IMR-90 (cell line): ENCODE measurements around the gene ITM2B. TPM values are rescaled to one million over a fixed set of nuclear protein-coding genes. Genes with fewer than 3 reads are reported as not detected.

Source experiments
- ATAC-seq: fragments of 200-7000 bp; cut with Tn5 transposase; 2 replicates; pipeline ENCODE4 v1.9.1; 2020; ENCODE audit warnings: low read depth, mild to moderate bottlenecking, moderate library complexity
- BruUV-seq: library from RNA; stranded (reverse); fragments of 400-500 nt; replicated peaks from 2 replicates; lab custom pipeline; 2021; lab: Mats Ljungman, UMichigan
- CTCF ChIA-PET: fragments of 300-600 bp; formaldehyde crosslinking; extraction: SDS; loops from one replicate; lab custom pipeline; 2021; ENCODE audit warnings: antibody characterized with exemption; lab: Yijun Ruan, JAX
- POLR2A ChIA-PET: fragments of 300-600 bp; sonication (Branson Sonifier 250); formaldehyde crosslinking; loops from one replicate; lab custom pipeline; 2022; ENCODE audit warnings: antibody characterized with exemption; ENCODE audit not compliant: unreplicated experiment; lab: Charles Lee
- DNase-seq: peaks from one replicate; pipeline ENCODE4 v3.0.0; 2013
- H2AFZ ChIP-seq: replicated peaks from 2 replicates; pipeline ENCODE3; 2013; ENCODE audit warnings: low read length, mild to moderate bottlenecking; ENCODE audit not compliant: poor library complexity
- H2AK5ac ChIP-seq: 2 replicates; pipeline ENCODE4 v1.6.1; 2013; ENCODE audit warnings: low read depth, low read length, inconsistent platforms
- H2AK9ac ChIP-seq: replicated peaks from 2 replicates; pipeline ENCODE3; 2013; ENCODE audit warnings: mild to moderate bottlenecking, low read depth, low read length, moderate library complexity; ENCODE audit not compliant: poor library complexity
- H2BK120ac ChIP-seq: 2 replicates; pipeline ENCODE4 v1.6.1; 2013; ENCODE audit warnings: low read depth, low read length, inconsistent platforms
- H2BK15ac ChIP-seq: 3 replicates; pipeline ENCODE4 v1.6.1; 2013; ENCODE audit warnings: low read depth, low read length, inconsistent platforms
- H2BK20ac ChIP-seq: 2 replicates; pipeline ENCODE4 v1.6.1; 2013; ENCODE audit warnings: low read depth, mild to moderate bottlenecking, inconsistent platforms, low read length, moderate library complexity
- H2BK5ac ChIP-seq: 2 replicates; pipeline ENCODE4 v1.6.1; 2013; ENCODE audit warnings: mild to moderate bottlenecking, low read depth, low read length, inconsistent platforms; ENCODE audit not compliant: poor library complexity, severe bottlenecking
- H3K14ac ChIP-seq: replicated peaks from 2 replicates; pipeline ENCODE4 v1.6.1; 2013; ENCODE audit warnings: low read depth, low read length, inconsistent platforms
- H3K18ac ChIP-seq: 2 replicates; pipeline ENCODE4 v1.6.1; 2013; ENCODE audit warnings: low read depth, low read length, control low read depth
- H3K23ac ChIP-seq: 2 replicates; pipeline ENCODE4 v1.6.1; 2013; ENCODE audit warnings: low read depth, low read length, inconsistent platforms
- H3K27ac ChIP-seq: 2 replicates; pipeline ENCODE4 v1.5.1; 2013; ENCODE audit warnings: mild to moderate bottlenecking, control low read depth, low read length; ENCODE audit not compliant: insufficient read depth
- H3K27me3 ChIP-seq: 2 replicates; pipeline ENCODE4 v1.6.1; 2013; ENCODE audit warnings: low read length; ENCODE audit not compliant: control insufficient read depth, insufficient read depth
- H3K36me3 ChIP-seq: 2 replicates; pipeline ENCODE4 v1.6.1; 2013; ENCODE audit warnings: low read length, mixed read lengths; ENCODE audit not compliant: control insufficient read depth, insufficient read depth
- H3K4ac ChIP-seq: 2 replicates; pipeline ENCODE4 v1.6.1; 2013; ENCODE audit warnings: low read depth, low read length, inconsistent platforms
- H3K4me1 ChIP-seq: 2 replicates; pipeline ENCODE4 v1.6.1; 2013; ENCODE audit warnings: low read length, mixed read lengths; ENCODE audit not compliant: control insufficient read depth, insufficient read depth
- H3K4me2 ChIP-seq: 2 replicates; pipeline ENCODE4 v1.6.1; 2013; ENCODE audit warnings: low read depth, mild to moderate bottlenecking, control low read depth, low read length, moderate library complexity
- H3K4me3 ChIP-seq: 2 replicates; pipeline ENCODE4 v1.5.1; 2013; ENCODE audit warnings: low read depth, mild to moderate bottlenecking, control low read depth, low read length, moderate library complexity; ENCODE audit not compliant: insufficient read depth
- H3K56ac ChIP-seq: 2 replicates; pipeline ENCODE4 v1.6.1; 2013; ENCODE audit warnings: low read length, inconsistent platforms; ENCODE audit not compliant: insufficient read depth; ENCODE audit errors: extremely low read depth
- H3K79me1 ChIP-seq, 2 experiments: 2 replicates each; pipeline ENCODE4 v1.6.1; 2013; ENCODE audit warnings: low read length in 2 of 2, inconsistent platforms in 1 of 2, low read depth in 1 of 2
- H3K9ac ChIP-seq: 2 replicates; pipeline ENCODE4 v1.6.1; 2013; ENCODE audit warnings: low read depth, low read length, control low read depth
- H3K9me1 ChIP-seq: 2 replicates; pipeline ENCODE4 v1.6.1; 2013; ENCODE audit warnings: low read length, inconsistent platforms; ENCODE audit not compliant: insufficient read depth
- H3K9me3 ChIP-seq: 2 replicates; pipeline ENCODE4 v1.6.1; 2013; ENCODE audit warnings: low read length; ENCODE audit not compliant: control insufficient read depth, insufficient read depth
- H4K20me1 ChIP-seq: 2 replicates; pipeline ENCODE4 v1.6.1; 2013; ENCODE audit warnings: low read length, inconsistent platforms; ENCODE audit not compliant: insufficient read depth
- H4K5ac ChIP-seq: 2 replicates; pipeline ENCODE4 v1.6.1; 2013; ENCODE audit warnings: mild to moderate bottlenecking, low read depth, low read length, control low read depth
- H4K8ac ChIP-seq, 2 experiments: 2 replicates each; pipeline ENCODE4 v1.6.1; 2013; ENCODE audit warnings: low read depth in 2 of 2, low read length in 2 of 2, control low read depth in 1 of 2, inconsistent platforms in 1 of 2
- H4K91ac ChIP-seq: 2 replicates; pipeline ENCODE4 v1.6.1; 2013; ENCODE audit warnings: low read depth, low read length, inconsistent platforms; ENCODE audit not compliant: insufficient read depth
- BHLHE40 ChIP-seq: fragments of 150-350 bp; IDR thresholded peaks from 2 replicates; pipeline ENCODE4 v1.6.1; 2016; ENCODE audit warnings: mild to moderate bottlenecking, low read depth, low read length
- MAFK ChIP-seq: IDR thresholded peaks from 2 replicates; pipeline ENCODE4 v1.6.1; 2012; ENCODE audit warnings: low read depth, low read length, improper control_type of control experiment
- NFE2L2 ChIP-seq: fragments of 150-350 bp; IDR thresholded peaks from 2 replicates; pipeline ENCODE4 v1.6.1; 2016; ENCODE audit warnings: low read depth, mild to moderate bottlenecking, low read length
- RAD21 ChIP-seq: IDR thresholded peaks from 2 replicates; pipeline ENCODE4 v1.6.1; 2012; ENCODE audit warnings: low read length, improper control_type of control experiment
- RFX5 ChIP-seq: IDR thresholded peaks from 2 replicates; pipeline ENCODE4 v1.8.0; 2012; ENCODE audit warnings: low read depth, mild to moderate bottlenecking, low read length, moderate library complexity
- USF2 ChIP-seq: fragments of 150-350 bp; IDR thresholded peaks from 2 replicates; pipeline ENCODE4 v1.6.1; 2017; ENCODE audit warnings: mild to moderate bottlenecking, antibody characterized with exemption, low read length, low read depth
- WGBS, 2 experiments: methylation state at CpG; one replicate each; pipeline versions ENCODE4 v1.1.5 to v1.1.7; 2013; ENCODE audit warnings: missing lambda C conversion rate in 2 of 2; ENCODE audit not compliant: insufficient read length in 1 of 2; ENCODE audit errors: extremely low coverage in 2 of 2; 5-methylcytosine and 5-hydroxymethylcytosine counted together
- dilution Hi-C: fragments of 300-500 bp; cut with HindIII; formaldehyde crosslinking; loops from one replicate; pipeline ENCODE4 v1.14.3; 2018; ENCODE audit warnings: low sequenced_read_pairs; ENCODE audit not compliant: unreplicated experiment
- in situ Hi-C: fragments of 300-500 bp; cut with MboI; formaldehyde crosslinking; loops from 3 replicates; pipeline ENCODE4 v1.14.3; 2019; ENCODE audit warnings: low sequenced_read_pairs, inconsistent platforms, mixed read lengths
- intact Hi-C: fragments of 100-400 bp; cut with micrococcal nuclease; formaldehyde crosslinking; loops from 2 replicates; pipeline ENCODE4 v1.10.0; 2022
- polyA plus RNA-seq, 3 experiments: library from polyadenylated mRNA; depleted of rRNA; stranded (reverse); fragments of >200 nt; gene quantifications; 2 replicates each; pipeline ENCODE4 v1.2.3, GENCODE V29; 2012; ENCODE audit warnings: low replicate concordance in 1 of 3
- total RNA-seq: library from RNA; depleted of rRNA; stranded (reverse); fragments of >200 nt; gene quantifications from 2 replicates; pipeline ENCODE4 v1.2.3, GENCODE V29; 2012

The ITM2B gene
- total and polyA plus RNA-seq, 2 of the 4 experiments (the other 2 are of a cell fraction), result 51.1 to 158 TPM

GRCh38 chr13:48316826-48317510, 84.0 kb downstream of the ITM2B start:
- dilution Hi-C loops, result no loop called here

More at GRCh38 chr13:48316826-48317510, 84.0 kb downstream of the ITM2B start:
- no peak overlapping the region for H4K8ac ChIP-seq
- DNase-seq, result no peak
- H3K4me3 ChIP-seq, result no peak overlapping the region
- H3K9me1 ChIP-seq, result no peaks in the 10 kb centered on the region
- H3K4me2 ChIP-seq, result no peak overlapping the region
- no peak overlapping the region for H2AK9ac ChIP-seq
- no peak overlapping the region for H3K4ac ChIP-seq
- ChIA-PET POLR2A (no interaction called here), CTCF (no interaction called here)
- no peak overlapping the region for H3K9ac ChIP-seq
- H3K4me1 ChIP-seq, result no peaks in the 10 kb centered on the region
- no peak overlapping the region for H2AFZ ChIP-seq
- no peak overlapping the region for H2BK5ac ChIP-seq
- no peak overlapping the region for H3K14ac ChIP-seq
- no peak for ATAC-seq
- no TSS peak for BruUV-seq
- peaks cover 21 to 24% of the 10 kb centered on the region in 2 experiments for H3K79me1 ChIP-seq
- no peak overlapping the region for H4K91ac ChIP-seq
- no peaks in the 10 kb centered on the region for H4K20me1 ChIP-seq
- H3K23ac ChIP-seq, result no peak overlapping the region
- 90% methylated on average over 27 of the region's 43 CpGs; no CpG with 5 or more reads in 1 of the 2 experiments for WGBS, 2 experiments
- H3K27me3 ChIP-seq, result no peaks in the 10 kb centered on the region
- no peak overlapping the region for H3K27ac ChIP-seq
- no peak overlapping the region for H2BK15ac ChIP-seq
- intact Hi-C loops, result no loop called here
- H3K9me3 ChIP-seq, result peaks cover 8% of the 10 kb centered on the region; the same call in 1 of the 2 replicates
- no peak overlapping the region for H3K18ac ChIP-seq
- peaks cover 21% of the 10 kb centered on the region for H3K36me3 ChIP-seq
- TF ChIP-seq USF2 (no peak), MAFK (no peak), RFX5 (no peak), BHLHE40 (no peak), RAD21 (no peak), NFE2L2 (no peak)
- no peak overlapping the region for H3K56ac ChIP-seq
- H4K5ac ChIP-seq, result no peak overlapping the region
- no peak overlapping the region for H2AK5ac ChIP-seq
- in situ Hi-C loops, result no loop called here
- no peak overlapping the region for H2BK120ac ChIP-seq
- H2BK20ac ChIP-seq, result no peak overlapping the region
